Neural crest cell (in vitro differentiated cells): ENCODE results near the gene RPTOR. TPM values are rescaled to one million over a fixed set of nuclear protein-coding genes. Genes with fewer than 3 reads are reported as not detected.

Experiments used
- DNase-seq: peaks from one replicate; pipeline ENCODE4 v3.0.0; 2021; ENCODE audit warnings: low read depth, mixed read lengths, low spot score
- H3K27ac Mint-ChIP-seq: one replicate; pipeline ENCODE4 v1.8.0; 2021; ENCODE audit warnings: mild to moderate bottlenecking, mixed read lengths; ENCODE audit not compliant: unreplicated experiment
- H3K27me3 Mint-ChIP-seq: 2 replicates; pipeline ENCODE4 v1.8.0; 2021; ENCODE audit warnings: low read depth, mild to moderate bottlenecking, mixed read lengths
- H3K36me3 Mint-ChIP-seq: 2 replicates; pipeline ENCODE4 v1.8.0; 2021; ENCODE audit warnings: low read depth, mild to moderate bottlenecking, mixed read lengths
- H3K4me1 Mint-ChIP-seq: 2 replicates; pipeline ENCODE4 v1.8.0; 2021; ENCODE audit warnings: mixed read lengths
- H3K4me3 Mint-ChIP-seq: one replicate; pipeline ENCODE4 v1.8.0; 2021; ENCODE audit warnings: mild to moderate bottlenecking, mixed read lengths
- H3K9me3 Mint-ChIP-seq: 2 replicates; pipeline ENCODE4 v1.8.0; 2021; ENCODE audit warnings: mixed read lengths
- CTCF ChIP-seq: fragments of 200-600 bp; sonication (generic); conservative IDR thresholded peaks from 2 replicates; pipeline ENCODE4 v1.5.0; 2021; ENCODE audit warnings: antibody characterized with exemption, mild to moderate bottlenecking
- long read RNA-seq: library from polyadenylated mRNA; unstranded; transcript quantifications from one replicate; pipeline ENCODE4 v2.0.0, GENCODE V29; 2020
- total RNA-seq: library from RNA; stranded (reverse); gene quantifications from 2 replicates; pipeline ENCODE4 v1.2.1, GENCODE V29; 2021

Gene RPTOR
- 34.0 and 41.1 TPM in 2 replicates for total RNA-seq
- long read RNA-seq, partial matches to known transcripts = 0 of 3 reads
- long read RNA-seq, other reads (novel, unspliced or antisense) = 3 of 3 reads

DNA sequence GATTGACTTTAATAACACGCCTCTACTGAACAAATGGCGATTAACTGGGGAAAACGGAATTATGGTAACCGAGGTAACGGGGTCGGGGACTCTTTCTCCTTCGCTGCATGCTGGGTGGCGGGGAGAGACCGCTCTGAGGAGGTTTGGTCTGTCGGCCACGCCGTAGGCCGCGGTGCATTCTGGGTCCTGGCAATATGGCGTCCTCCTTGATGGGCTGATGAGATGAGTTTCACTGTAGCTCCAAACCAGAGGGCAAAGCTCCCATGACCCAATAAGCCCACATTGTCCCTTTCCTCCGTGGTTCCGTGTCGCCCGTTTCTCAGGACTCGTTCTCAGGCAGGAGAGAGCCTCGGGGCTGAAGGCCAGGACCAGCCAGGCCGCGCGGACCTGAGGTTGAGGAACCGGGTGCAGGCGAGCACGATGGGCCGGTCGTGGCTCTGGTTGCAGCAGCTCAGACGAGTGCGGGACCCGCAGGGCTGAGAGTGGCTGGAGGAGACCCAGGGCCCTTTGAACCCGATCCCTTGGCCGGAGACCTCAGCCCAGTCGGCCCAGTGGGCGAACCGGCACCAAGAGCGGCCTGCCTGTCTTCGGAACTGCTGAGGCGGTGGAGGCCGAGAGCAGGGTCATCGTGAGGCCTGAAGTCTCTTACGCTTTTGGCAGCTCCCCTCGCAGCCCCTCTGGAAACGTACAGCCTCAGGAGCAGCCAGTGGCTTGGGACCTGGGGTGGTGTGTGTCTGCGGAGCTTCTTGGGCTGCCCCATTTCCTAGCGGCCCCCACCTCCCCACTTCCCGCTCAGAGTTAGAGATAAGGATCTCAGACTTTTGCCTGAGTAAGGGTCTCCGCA is at the start of gene RPTOR:
TSS of gene RPTOR (plus strand) at position 184 of the 844 bp plus-strand sequence. CDS start 792 bp downstream, outside the sequence.
- Mint-ChIP-seq H3K4me3 (peak within 1 kb of the TSS; percentile 97), H3K27ac (peak within 1 kb of the TSS; percentile 96), H3K27me3 (peaks cover 10% of the 10 kb centered on the region), H3K4me1 (peaks cover 25% of the 10 kb centered on the region), H3K36me3 (no peaks in the 10 kb centered on the region), H3K9me3 (no peaks in the 10 kb centered on the region)
- no peak for TF ChIP-seq CTCF
- peak; percentile 91 for DNase-seq

DNA sequence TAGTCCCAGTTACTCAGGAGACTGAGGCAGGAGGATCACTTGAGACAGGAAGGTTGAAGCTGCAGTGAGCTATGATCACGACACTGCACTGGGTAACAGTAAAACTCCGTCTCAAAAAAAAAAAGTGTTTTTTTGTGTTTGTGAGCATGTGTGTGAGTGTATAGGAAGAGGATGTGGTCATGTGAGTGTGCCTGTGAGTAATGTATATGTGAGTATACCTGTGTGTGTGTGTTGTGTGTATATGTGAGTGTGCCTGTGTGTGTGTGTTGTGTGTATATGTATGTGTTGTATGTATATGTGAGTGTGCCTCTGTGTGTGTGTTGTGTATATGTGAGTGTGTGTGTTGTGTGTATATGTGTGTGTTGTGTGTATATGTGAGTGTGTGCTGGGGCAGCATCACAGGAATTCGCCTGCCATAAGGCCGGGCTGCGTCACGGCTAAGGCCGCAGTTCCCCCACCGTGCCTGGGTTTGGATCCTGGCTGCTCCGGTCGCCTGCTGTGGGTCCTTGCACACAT is 46.9 kb upstream of the RPTOR start:
- Mint-ChIP-seq H3K4me3 (no peak overlapping the region), H3K27me3 (peaks cover 49% of the 10 kb centered on the region), H3K36me3 (no peaks in the 10 kb centered on the region), H3K4me1 (peaks cover 9% of the 10 kb centered on the region), H3K9me3 (peaks cover 3% of the 10 kb centered on the region), H3K27ac (no peak overlapping the region)
- TF ChIP-seq CTCF = no peak
- no peak for DNase-seq

- Mint-ChIP-seq H3K4me3 (no peak overlapping the region), H3K9me3 (peaks cover 3% of the 10 kb centered on the region), H3K4me1 (peaks cover 5% of the 10 kb centered on the region), H3K27ac (no peak overlapping the region), H3K27me3 (peaks cover 46% of the 10 kb centered on the region), H3K36me3 (no peaks in the 10 kb centered on the region)
- TF ChIP-seq CTCF = no peak
- peak; percentile 48 for DNase-seq
Observed at GRCh38 chr17:80498242-80498919, 46.3 kb upstream of the RPTOR start.

GRCh38 chr17:80498920-80499410 is 45.7 kb upstream of the RPTOR start:
- Mint-ChIP-seq H3K4me1 (peaks cover 5% of the 10 kb centered on the region), H3K4me3 (no peak overlapping the region), H3K9me3 (peaks cover 3% of the 10 kb centered on the region), H3K36me3 (no peaks in the 10 kb centered on the region), H3K27me3 (peaks cover 45% of the 10 kb centered on the region), H3K27ac (no peak overlapping the region)
- DNase-seq = no peak
- no peak for TF ChIP-seq CTCF

GRCh38 chr17:80499560-80499959 is 45.1 kb upstream of the RPTOR start:
- H3K27me3 Mint-ChIP-seq = peaks cover 46% of the 10 kb centered on the region
- no peak overlapping the region for H3K4me3 Mint-ChIP-seq
- peak overlapping the region; percentile 82 for H3K27ac Mint-ChIP-seq

More at GRCh38 chr17:80499560-80499959, 45.1 kb upstream of the RPTOR start:
- no peak for TF ChIP-seq CTCF
- no peak for DNase-seq
- Mint-ChIP-seq H3K9me3 (peaks cover 3% of the 10 kb centered on the region), H3K36me3 (no peaks in the 10 kb centered on the region), H3K4me1 (peaks cover 5% of the 10 kb centered on the region)
